ENCODE results near the gene MUC5AC.
"Not testable (repeated sequence)": the region's sequence is repeated elsewhere in the genome, so short reads cannot be mapped to it uniquely, and the experiment has no call there.

Gene MUC5AC

DNA sequence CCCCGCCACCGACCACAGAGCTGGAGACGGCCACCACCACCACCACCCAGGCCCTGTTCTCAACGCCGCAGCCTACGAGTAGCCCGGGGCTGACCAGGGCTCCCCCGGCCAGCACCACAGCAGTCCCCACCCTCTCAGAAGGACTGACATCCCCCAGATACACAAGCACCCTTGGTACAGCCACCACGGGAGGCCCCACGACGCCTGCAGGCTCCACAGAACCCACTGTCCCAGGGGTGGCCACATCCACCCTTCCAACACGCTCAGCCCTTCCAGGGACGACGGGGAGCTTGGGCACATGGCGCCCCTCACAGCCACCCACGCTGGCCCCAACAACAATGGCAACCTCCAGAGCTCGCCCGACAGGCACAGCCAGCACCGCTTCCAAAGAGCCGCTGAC is 84.0 kb downstream of the MUC5AC start:
- no peak overlapping the region for H3K4me3 ChIP-seq (ENCODE audit: low read depth, low read length)
- DNase-seq (ENCODE audit: low read depth): no peak

DNA sequence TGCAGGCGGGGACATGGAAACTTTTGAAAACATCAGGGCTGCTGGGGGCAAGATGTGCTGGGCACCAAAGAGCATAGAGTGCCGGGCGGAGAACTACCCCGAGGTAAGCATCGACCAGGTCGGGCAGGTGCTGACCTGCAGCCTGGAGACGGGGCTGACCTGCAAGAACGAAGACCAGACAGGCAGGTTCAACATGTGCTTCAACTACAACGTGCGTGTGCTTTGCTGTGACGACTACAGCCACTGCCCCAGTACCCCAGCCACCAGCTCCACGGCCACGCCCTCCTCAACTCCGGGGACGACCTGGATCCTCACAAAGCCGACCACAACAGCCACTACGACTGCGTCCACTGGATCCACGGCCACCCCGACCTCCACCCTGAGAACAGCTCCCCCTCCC is 84.5 kb downstream of the MUC5AC start:
- no peak for DNase-seq (ENCODE audit: low read depth)
- H3K4me3 ChIP-seq (ENCODE audit: low read depth, low read length): no peak overlapping the region

GRCh38 chr11:1242751-1243150 is 85.0 kb downstream of the MUC5AC start:
- DNase-seq (ENCODE audit: low read depth); H3K4me3 ChIP-seq (ENCODE audit: low read depth, low read length): not testable (repeated sequence)

DNA sequence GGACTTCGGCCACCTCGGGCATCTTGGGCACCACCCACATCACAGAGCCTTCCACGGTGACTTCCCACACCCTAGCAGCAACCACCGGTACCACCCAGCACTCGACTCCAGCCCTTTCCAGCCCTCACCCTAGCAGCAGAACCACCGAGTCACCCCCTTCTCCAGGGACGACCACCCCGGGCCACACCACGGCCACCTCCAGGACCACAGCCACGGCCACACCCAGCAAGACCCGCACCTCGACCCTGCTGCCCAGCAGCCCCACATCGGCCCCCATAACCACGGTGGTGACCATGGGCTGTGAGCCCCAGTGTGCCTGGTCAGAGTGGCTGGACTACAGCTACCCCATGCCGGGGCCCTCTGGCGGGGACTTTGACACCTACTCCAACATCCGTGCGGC is 85.8 kb downstream of the MUC5AC start:
- H3K4me3 ChIP-seq (ENCODE audit: low read depth, low read length); DNase-seq (ENCODE audit: low read depth): not testable (repeated sequence)

- DNase-seq (ENCODE audit: low read depth); H3K4me3 ChIP-seq (ENCODE audit: low read depth, low read length): not testable (repeated sequence)
These were observed 86.8 kb downstream of the MUC5AC start for GRCh38 chr11:1244557-1244956.

- not testable (repeated sequence) for DNase-seq (ENCODE audit: low read depth); H3K4me3 ChIP-seq (ENCODE audit: low read depth, low read length)
These were observed 88.0 kb downstream of the MUC5AC start for GRCh38 chr11:1245717-1246116.

DNA sequence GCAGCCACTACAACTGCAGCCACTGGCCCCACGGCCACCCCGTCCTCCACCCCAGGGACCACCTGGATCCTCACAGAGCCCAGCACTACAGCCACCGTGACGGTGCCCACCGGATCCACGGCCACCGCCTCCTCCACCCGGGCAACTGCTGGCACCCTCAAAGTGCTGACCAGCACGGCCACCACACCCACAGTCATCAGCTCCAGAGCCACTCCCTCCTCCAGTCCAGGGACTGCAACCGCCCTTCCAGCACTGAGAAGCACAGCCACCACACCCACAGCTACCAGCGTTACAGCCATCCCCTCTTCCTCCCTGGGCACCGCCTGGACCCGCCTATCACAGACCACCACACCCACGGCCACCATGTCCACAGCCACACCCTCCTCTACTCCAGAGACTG is 88.5 kb downstream of the MUC5AC start:
- DNase-seq (ENCODE audit: low read depth); H3K4me3 ChIP-seq (ENCODE audit: low read depth, low read length): not testable (repeated sequence)

DNA sequence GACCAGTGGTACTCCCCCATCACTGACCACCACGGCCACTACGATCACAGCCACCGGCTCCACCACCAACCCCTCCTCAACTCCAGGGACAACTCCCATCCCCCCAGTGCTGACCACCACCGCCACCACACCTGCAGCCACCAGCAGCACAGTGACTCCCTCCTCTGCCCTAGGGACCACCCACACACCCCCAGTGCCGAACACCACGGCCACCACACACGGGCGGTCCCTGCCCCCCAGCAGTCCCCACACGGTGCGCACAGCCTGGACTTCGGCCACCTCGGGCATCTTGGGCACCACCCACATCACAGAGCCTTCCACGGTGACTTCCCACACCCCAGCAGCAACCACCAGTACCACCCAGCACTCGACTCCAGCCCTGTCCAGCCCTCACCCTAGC is 89.3 kb downstream of the MUC5AC start:
- DNase-seq (ENCODE audit: low read depth); H3K4me3 ChIP-seq (ENCODE audit: low read depth, low read length): not testable (repeated sequence)

DNA sequence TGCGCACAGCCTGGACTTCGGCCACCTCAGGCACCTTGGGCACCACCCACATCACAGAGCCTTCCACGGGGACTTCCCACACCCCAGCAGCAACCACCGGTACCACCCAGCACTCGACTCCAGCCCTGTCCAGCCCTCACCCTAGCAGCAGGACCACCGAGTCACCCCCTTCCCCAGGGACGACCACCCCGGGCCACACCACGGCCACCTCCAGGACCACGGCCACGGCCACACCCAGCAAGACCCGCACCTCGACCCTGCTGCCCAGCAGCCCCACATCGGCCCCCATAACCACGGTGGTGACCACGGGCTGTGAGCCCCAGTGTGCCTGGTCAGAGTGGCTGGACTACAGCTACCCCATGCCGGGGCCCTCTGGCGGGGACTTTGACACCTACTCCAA is 91.2 kb downstream of the MUC5AC start:
- DNase-seq (ENCODE audit: low read depth); H3K4me3 ChIP-seq (ENCODE audit: low read depth, low read length): not testable (repeated sequence)

GRCh38 chr11:1250411-1250810 is 92.7 kb downstream of the MUC5AC start:
- not testable (repeated sequence) for H3K4me3 ChIP-seq (ENCODE audit: low read depth, low read length); DNase-seq (ENCODE audit: low read depth)
